ENCODE results near the gene CAMK2D. TPM values are rescaled to one million over a fixed set of nuclear protein-coding genes. Genes with fewer than 3 reads are reported as not detected.

The CAMK2D gene
- total RNA-seq, 1 donor from 2014 or later = 50.3 TPM

GRCh38 chr4:113584407-113585150 is 177.0 kb downstream of the CAMK2D start:
- intact Hi-C loops (cut with DNase I) = no loop called here
- H3K4me1 ChIP-seq = peaks cover 8% of the 10 kb centered on the region
- no peak overlapping the region for H3K27ac ChIP-seq
- H3K4me3 ChIP-seq = no peak overlapping the region
- no peaks in the 10 kb centered on the region for H3K36me3 ChIP-seq
- H3K9me3 ChIP-seq = no peaks in the 10 kb centered on the region
- H3K27me3 ChIP-seq = no peaks in the 10 kb centered on the region
- TF ChIP-seq POLR2AphosphoS5 (IDR thresholded peaks at IDR 0.05; ENCODE audit: insufficient read depth in 1 of 2, low read depth in 1 of 2) (no peak), CTCF (IDR thresholded peaks at IDR 0.05) (no peak), POLR2A (IDR thresholded peaks at IDR 0.05) (no peak)
- no peak for DNase-seq (ENCODE audit: extremely low spot score in 2 of 2)

- Histone ChIP-seq H3K9me3 (no peaks in the 10 kb centered on the region), H3K27ac (no peak overlapping the region), H3K4me1 (peaks cover 11% of the 10 kb centered on the region), H3K4me3 (no peak overlapping the region), H3K36me3 (no peaks in the 10 kb centered on the region), H3K27me3 (no peaks in the 10 kb centered on the region)
- intact Hi-C loops (cut with DNase I) = no loop called here
- TF ChIP-seq POLR2AphosphoS5 (IDR thresholded peaks at IDR 0.05; ENCODE audit: insufficient read depth in 1 of 2, low read depth in 1 of 2) = no peak
- no peak for TF ChIP-seq POLR2A (IDR thresholded peaks at IDR 0.05)
- no peak for TF ChIP-seq CTCF (IDR thresholded peaks at IDR 0.05)
- no peak for DNase-seq (ENCODE audit: extremely low spot score in 2 of 2)
Measured at GRCh38 chr4:113582737-113583136, 178.8 kb downstream of the CAMK2D start.

- H3K4me3 ChIP-seq = no peak overlapping the region
- intact Hi-C loops (cut with DNase I) = no loop called here
- H3K36me3 ChIP-seq = no peaks in the 10 kb centered on the region
- no peaks in the 10 kb centered on the region for H3K27me3 ChIP-seq
- peaks cover 18% of the 10 kb centered on the region for H3K4me1 ChIP-seq
- DNase-seq (ENCODE audit: extremely low spot score in 2 of 2) = no peak
- H3K9me3 ChIP-seq = no peaks in the 10 kb centered on the region
- TF ChIP-seq POLR2A (IDR thresholded peaks at IDR 0.05) = no peak
- TF ChIP-seq POLR2AphosphoS5 (IDR thresholded peaks at IDR 0.05; ENCODE audit: insufficient read depth in 1 of 2, low read depth in 1 of 2) = no peak
- TF ChIP-seq CTCF (IDR thresholded peaks at IDR 0.05) = no peak
- H3K27ac ChIP-seq = no peak overlapping the region
Measured at GRCh38 chr4:113579360-113579759, 182.2 kb downstream of the CAMK2D start.

GRCh38 chr4:113576947-113577678 is 184.4 kb downstream of the CAMK2D start:
- DNase-seq (ENCODE audit: extremely low spot score in 2 of 2) = no peak
- no peak for TF ChIP-seq CTCF (IDR thresholded peaks at IDR 0.05)
- no peak for TF ChIP-seq POLR2AphosphoS5 (IDR thresholded peaks at IDR 0.05; ENCODE audit: insufficient read depth in 1 of 2, low read depth in 1 of 2)
- no peak for TF ChIP-seq POLR2A (IDR thresholded peaks at IDR 0.05)
- Histone ChIP-seq H3K9me3 (no peaks in the 10 kb centered on the region), H3K27ac (no peak overlapping the region), H3K4me3 (no peak overlapping the region), H3K4me1 (peaks cover 26% of the 10 kb centered on the region), H3K27me3 (no peaks in the 10 kb centered on the region), H3K36me3 (no peaks in the 10 kb centered on the region)
- intact Hi-C loops (cut with DNase I) = no loop called here

- no peak for DNase-seq (ENCODE audit: extremely low spot score in 2 of 2)
- no peaks in the 10 kb centered on the region for H3K27me3 ChIP-seq
- no peak overlapping the region for H3K27ac ChIP-seq
- no peak for TF ChIP-seq POLR2AphosphoS5 (IDR thresholded peaks at IDR 0.05; ENCODE audit: insufficient read depth in 1 of 2, low read depth in 1 of 2)
- TF ChIP-seq CTCF (IDR thresholded peaks at IDR 0.05) = no peak
- TF ChIP-seq POLR2A (IDR thresholded peaks at IDR 0.05) = no peak
- intact Hi-C loops (cut with DNase I) = no loop called here
- H3K9me3 ChIP-seq = no peaks in the 10 kb centered on the region
- no peaks in the 10 kb centered on the region for H3K36me3 ChIP-seq
- no peak overlapping the region for H3K4me3 ChIP-seq
- H3K4me1 ChIP-seq = peaks cover 26% of the 10 kb centered on the region
Measured at GRCh38 chr4:113575401-113575800, 186.1 kb downstream of the CAMK2D start.
